SK-N-SH treated with all-trans-retinoic acid at 6 μM for 48 hours (cell line): ENCODE data around the gene ABO.
"Not testable (repeated sequence)": the region's sequence is repeated elsewhere in the genome, so short reads cannot be mapped to it uniquely, and the experiment has no call there.

ENCODE experiments used
- ATAC-seq: fragments of 200-7000 bp; cut with Tn5 transposase; 3 replicates; pipeline ENCODE4 v1.9.1; 2020; ENCODE audit warnings: mild to moderate bottlenecking, moderate library complexity
- ARNTL ChIP-seq: fragments of 450-650 bp; formaldehyde crosslinking; IDR thresholded peaks from 2 replicates; pipeline ENCODE4 v1.5.0; 2020; ENCODE audit warnings: low read depth, mild to moderate bottlenecking, moderate library complexity, borderline replicate concordance
- BACH2 ChIP-seq: fragments of 250-450 bp; sonication (Bioruptor Pico); IDR thresholded peaks from 2 replicates; pipeline ENCODE4 v1.9.0; 2021; ENCODE audit warnings: mild to moderate bottlenecking, borderline replicate concordance
- CREB5 ChIP-seq: fragments of 250-450 bp; sonication (Bioruptor Pico); IDR thresholded peaks from 2 replicates; pipeline ENCODE4 v1.5.1; 2020; ENCODE audit warnings: low read depth, mild to moderate bottlenecking, moderate library complexity
- CSDC2 ChIP-seq: fragments of 250-450 bp; sonication (Bioruptor Pico); IDR thresholded peaks from 2 replicates; pipeline ENCODE4 v1.5.0; 2020; ENCODE audit warnings: mild to moderate bottlenecking, moderate library complexity
- GLIS3 ChIP-seq: fragments of 250-450 bp; sonication (Bioruptor Pico); IDR thresholded peaks from 2 replicates; pipeline ENCODE4 v1.5.0; 2020; ENCODE audit warnings: mild to moderate bottlenecking, moderate library complexity
- ISL1 ChIP-seq: fragments of 250-450 bp; sonication (Bioruptor Pico); IDR thresholded peaks from 2 replicates; pipeline ENCODE4 v2.1.2; 2022; ENCODE audit warnings: mild to moderate bottlenecking, moderate library complexity
- OSR1 ChIP-seq: fragments of 250-450 bp; sonication (Bioruptor Pico); IDR thresholded peaks from 2 replicates; pipeline ENCODE4 v1.8.0; 2022; ENCODE audit warnings: moderate library complexity, mild to moderate bottlenecking, inconsistent platforms
- PATZ1 ChIP-seq: fragments of 250-450 bp; sonication (Bioruptor Pico); IDR thresholded peaks from 2 replicates; pipeline ENCODE4 v1.8.0; 2020; ENCODE audit warnings: mild to moderate bottlenecking, moderate library complexity, borderline replicate concordance
- POU6F1 ChIP-seq: fragments of 250-450 bp; sonication (Bioruptor Pico); IDR thresholded peaks from 2 replicates; pipeline ENCODE4 v1.8.0; 2021; ENCODE audit warnings: low read depth, mild to moderate bottlenecking, moderate library complexity, borderline replicate concordance
- PPARA ChIP-seq: fragments of 250-450 bp; sonication (Bioruptor Pico); IDR thresholded peaks from 2 replicates; pipeline ENCODE4 v1.5.0; 2020; ENCODE audit warnings: mild to moderate bottlenecking, borderline replicate concordance
- RARB ChIP-seq: fragments of 250-450 bp; sonication (Bioruptor Pico); IDR thresholded peaks from 2 replicates; pipeline ENCODE4 v1.8.0; 2021; ENCODE audit warnings: mild to moderate bottlenecking, moderate library complexity
- SNAI2 ChIP-seq: fragments of 250-450 bp; sonication (Bioruptor Pico); IDR thresholded peaks from 2 replicates; pipeline ENCODE4 v1.5.0; 2020; ENCODE audit warnings: mild to moderate bottlenecking, moderate library complexity
- ZC3H10 ChIP-seq: fragments of 250-450 bp; sonication (Bioruptor Pico); IDR thresholded peaks from 2 replicates; pipeline ENCODE4 v1.5.1; 2021; ENCODE audit warnings: mild to moderate bottlenecking, moderate library complexity
- ZNF565 ChIP-seq: fragments of 450-650 bp; formaldehyde crosslinking; conservative IDR thresholded peaks from 2 replicates; pipeline ENCODE4 v1.5.0; 2020; ENCODE audit warnings: low read depth, mild to moderate bottlenecking, moderate library complexity
- ZNF70 ChIP-seq: fragments of 450-650 bp; formaldehyde crosslinking; IDR thresholded peaks from 2 replicates; pipeline ENCODE4 v1.5.0; 2020; ENCODE audit warnings: mild to moderate bottlenecking, moderate library complexity
- ZNF8 ChIP-seq: fragments of 450-650 bp; formaldehyde crosslinking; IDR thresholded peaks from 2 replicates; pipeline ENCODE4 v1.5.0; 2020; ENCODE audit warnings: mild to moderate bottlenecking, moderate library complexity

ABO gene

GRCh38 chr9:133238272-133238850 lies 36.6 kb downstream of the ABO start (continued):
- TF ChIP-seq POU6F1 (no peak), ZC3H10 (no peak), ZNF565 (no peak), OSR1 (CRISPR knock-in tag) (no peak), ZNF70 (CRISPR knock-in tag) (no peak), PPARA (CRISPR knock-in tag) (no peak)
- TF ChIP-seq, all 23 proteins: peak for 0

GRCh38 chr9:133237035-133237731 lies 37.8 kb downstream of the ABO start:
- no peak for TF ChIP-seq GLIS3
- TF ChIP-seq ZNF8 = no peak
- no peak for ATAC-seq

- ATAC-seq = not testable (repeated sequence)
Measured at GRCh38 chr9:133236291-133237034, 38.5 kb downstream of the ABO start.

- TF ChIP-seq ZNF8 (no peak), ZC3H10 (no peak), PATZ1 (CRISPR knock-in tag) (no peak)
- ATAC-seq = no peak
Measured at GRCh38 chr9:133235549-133236222, 39.3 kb downstream of the ABO start.

GRCh38 chr9:133234577-133235322 lies 40.3 kb downstream of the ABO start:
- ATAC-seq = no peak
- TF ChIP-seq ARNTL (CRISPR knock-in tag) = no peak
- TF ChIP-seq GLIS3 = no peak
- TF ChIP-seq ZNF565 = no peak
- no peak for TF ChIP-seq PATZ1 (CRISPR knock-in tag)
- TF ChIP-seq ISL1 (CRISPR knock-in tag) = no peak
- no peak for TF ChIP-seq SNAI2 (CRISPR knock-in tag)
- no peak for TF ChIP-seq RARB (CRISPR knock-in tag)
- TF ChIP-seq CREB5 = no peak
- no peak for TF ChIP-seq ZNF70 (CRISPR knock-in tag)
- TF ChIP-seq BACH2 = no peak
- TF ChIP-seq CSDC2 (CRISPR knock-in tag) = no peak
- TF ChIP-seq PPARA (CRISPR knock-in tag) = no peak
- TF ChIP-seq, all 23 proteins: peak for 0
